ENCODE results near the gene SPEG.

The SPEG gene

DNA sequence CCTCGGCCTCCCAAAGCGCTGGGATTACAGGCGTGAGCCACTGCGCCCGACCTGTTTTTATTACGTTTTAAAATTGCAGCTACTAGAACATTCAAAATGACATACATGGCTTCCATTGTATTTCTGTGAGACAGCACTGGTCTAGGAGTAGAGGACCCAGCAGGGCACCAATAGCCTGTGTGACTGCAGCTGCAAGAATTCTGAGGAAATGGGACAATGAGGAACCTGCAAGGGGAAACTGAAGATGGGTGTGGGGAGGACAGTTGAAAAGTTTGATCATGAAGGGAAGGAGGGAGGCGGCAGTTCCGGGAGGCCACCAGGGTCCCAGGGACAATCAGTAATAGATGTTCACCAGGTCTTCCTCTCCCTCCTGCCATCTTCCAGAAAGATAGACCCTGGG, 33.0 kb upstream of the SPEG start:
- no peak overlapping the region for H3K27ac ChIP-seq (replicated peaks; ENCODE audit: low read length)
- no peak overlapping the region for H3K4me3 ChIP-seq (ENCODE audit: low read length in 2 of 2)
- H4K8ac ChIP-seq (ENCODE audit: low read depth, low read length), result no peak overlapping the region
- H3K9ac ChIP-seq (ENCODE audit: low read depth, low read length, poor library complexity), result no peak overlapping the region
- no peak overlapping the region for H2BK120ac ChIP-seq (ENCODE audit: low read depth, low read length)
- WGBS, 2 donors (ENCODE audit: extremely low coverage in 2 of 2, insufficient read length in 2 of 2, insufficient replicate concordance in 1 of 2), result no CpG with 5 or more reads among the region's 8 CpGs
- H2AK5ac ChIP-seq (ENCODE audit: low read depth, low read length), result no peak overlapping the region
- H2BK12ac ChIP-seq (ENCODE audit: low read length), result no peak overlapping the region
- no peak overlapping the region for H2AFZ ChIP-seq (ENCODE audit: low read length)
- H3K23ac ChIP-seq (ENCODE audit: low read depth, low read length, poor library complexity), result no peak overlapping the region
- no peak overlapping the region for H2BK15ac ChIP-seq (ENCODE audit: low read length)
- peaks cover 0 to 36% (median 0%) of the 10 kb centered on the region in 3 experiments for H3K27me3 ChIP-seq (ENCODE audit: control insufficient read depth in 3 of 3, insufficient read depth in 3 of 3, low read depth in 1 of 3, low read length in 3 of 3)
- no peaks in the 10 kb centered on the region for H3K36me3 ChIP-seq (replicated peaks in 1 of 2; ENCODE audit: control insufficient read depth in 2 of 2, insufficient read depth in 2 of 2, low read length in 2 of 2)
- H3K9me3 ChIP-seq (replicated peaks in 1 of 2; ENCODE audit: control insufficient read depth in 2 of 2, insufficient read depth in 1 of 2, low read depth in 1 of 2, low read length in 2 of 2), result no peaks in the 10 kb centered on the region
- DNase-seq (ENCODE audit: low spot score), result no peak
- H3K14ac ChIP-seq (ENCODE audit: low read length), result no peak overlapping the region
- H3K4me2 ChIP-seq (ENCODE audit: insufficient read depth, low read length, poor library complexity, severe bottlenecking), result no peak overlapping the region
- no peaks in the 10 kb centered on the region for H3K79me1 ChIP-seq (ENCODE audit: low read depth, low read length)
- no peak overlapping the region for H3K18ac ChIP-seq (ENCODE audit: low read length)
- H2BK5ac ChIP-seq (ENCODE audit: low read length), result no peak overlapping the region
- H3K4me1 ChIP-seq (ENCODE audit: control insufficient read depth in 2 of 2, insufficient read depth in 1 of 2, low read depth in 1 of 2, low read length in 2 of 2), result peaks cover 8 to 10% of the 10 kb centered on the region in 2 donors
- no peak overlapping the region for H3K4ac ChIP-seq (ENCODE audit: low read length)
- no peak overlapping the region for H4K91ac ChIP-seq (ENCODE audit: low read depth, low read length, poor library complexity)

DNA sequence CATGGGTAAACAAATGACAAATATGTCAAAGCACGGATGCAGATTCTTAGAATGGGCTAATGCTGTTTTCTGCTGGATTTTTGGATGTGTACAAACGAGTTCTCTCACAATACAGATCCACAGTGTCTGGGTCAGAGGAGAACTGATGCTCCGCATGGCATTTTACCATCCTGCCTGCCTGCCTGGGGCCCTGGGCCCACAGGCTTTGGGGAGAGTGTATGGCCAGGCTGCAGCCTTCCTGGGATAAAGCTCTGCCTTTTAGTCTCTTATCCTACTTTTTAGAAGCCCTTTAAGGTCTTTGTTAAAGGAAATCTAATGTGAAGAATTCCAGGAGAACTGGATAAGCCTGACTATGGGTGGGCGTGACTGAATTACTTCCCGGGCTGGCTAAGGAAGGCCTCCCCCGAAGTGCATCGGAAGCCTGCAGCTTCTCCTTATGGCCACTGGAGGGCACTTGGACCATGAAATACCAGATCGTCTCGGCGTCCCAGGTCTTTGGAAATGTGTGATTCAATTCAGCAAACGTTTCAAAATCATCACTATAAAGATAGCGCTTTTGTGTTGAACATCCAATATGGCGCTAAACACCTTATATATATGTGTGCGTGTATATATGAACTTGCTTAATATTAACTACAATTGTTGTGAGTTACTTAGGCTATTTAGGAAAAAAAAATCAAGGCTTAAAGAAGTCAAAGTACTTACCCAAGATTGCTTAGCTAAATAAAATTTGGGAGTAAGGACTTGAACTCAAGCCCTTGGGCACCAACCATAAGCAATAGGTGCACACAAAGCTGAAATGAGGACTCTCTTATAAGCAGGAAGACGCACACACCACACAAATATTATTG, 31.8 kb upstream of the SPEG start:
- no peaks in the 10 kb centered on the region for H3K9me3 ChIP-seq (replicated peaks in 1 of 2; ENCODE audit: control insufficient read depth in 2 of 2, insufficient read depth in 1 of 2, low read depth in 1 of 2, low read length in 2 of 2)
- no peak overlapping the region for H2BK120ac ChIP-seq (ENCODE audit: low read depth, low read length)
- H3K27me3 ChIP-seq (ENCODE audit: control insufficient read depth in 3 of 3, insufficient read depth in 3 of 3, low read depth in 1 of 3, low read length in 3 of 3), result peaks cover 0 to 44% (median 0%) of the 10 kb centered on the region in 3 experiments
- no peak overlapping the region for H3K14ac ChIP-seq (ENCODE audit: low read length)
- H2BK12ac ChIP-seq (ENCODE audit: low read length), result no peak overlapping the region
- H2AFZ ChIP-seq (ENCODE audit: low read length), result peak overlapping the region; percentile 66
- H3K4me1 ChIP-seq (ENCODE audit: control insufficient read depth in 2 of 2, insufficient read depth in 1 of 2, low read depth in 1 of 2, low read length in 2 of 2), result peaks cover 8 to 10% of the 10 kb centered on the region in 2 donors
- H3K23ac ChIP-seq (ENCODE audit: low read depth, low read length, poor library complexity), result no peak overlapping the region
- no peak overlapping the region for H4K8ac ChIP-seq (ENCODE audit: low read depth, low read length)
- no peak overlapping the region for H2BK5ac ChIP-seq (ENCODE audit: low read length)
- H3K79me1 ChIP-seq (ENCODE audit: low read depth, low read length), result no peaks in the 10 kb centered on the region
- H3K9ac ChIP-seq (ENCODE audit: low read depth, low read length, poor library complexity), result no peak overlapping the region
- H2AK5ac ChIP-seq (ENCODE audit: low read depth, low read length), result no peak overlapping the region
- no peak overlapping the region for H3K27ac ChIP-seq (replicated peaks; ENCODE audit: low read length)
- no peak overlapping the region for H3K4me2 ChIP-seq (ENCODE audit: insufficient read depth, low read length, poor library complexity, severe bottlenecking)
- no peak overlapping the region for H4K91ac ChIP-seq (ENCODE audit: low read depth, low read length, poor library complexity)
- H3K36me3 ChIP-seq (replicated peaks in 1 of 2; ENCODE audit: control insufficient read depth in 2 of 2, insufficient read depth in 2 of 2, low read length in 2 of 2), result no peaks in the 10 kb centered on the region
- H3K18ac ChIP-seq (ENCODE audit: low read length), result no peak overlapping the region
- H2BK15ac ChIP-seq (ENCODE audit: low read length), result no peak overlapping the region
- H3K4ac ChIP-seq (ENCODE audit: low read length), result no peak overlapping the region
- no peak overlapping the region for H3K4me3 ChIP-seq (ENCODE audit: low read length in 2 of 2)
- no CpG with 5 or more reads among the region's 15 CpGs for WGBS, 2 donors (ENCODE audit: extremely low coverage in 2 of 2, insufficient read length in 2 of 2, insufficient replicate concordance in 1 of 2)
- DNase-seq (ENCODE audit: low spot score), result peak; percentile 75

DNA sequence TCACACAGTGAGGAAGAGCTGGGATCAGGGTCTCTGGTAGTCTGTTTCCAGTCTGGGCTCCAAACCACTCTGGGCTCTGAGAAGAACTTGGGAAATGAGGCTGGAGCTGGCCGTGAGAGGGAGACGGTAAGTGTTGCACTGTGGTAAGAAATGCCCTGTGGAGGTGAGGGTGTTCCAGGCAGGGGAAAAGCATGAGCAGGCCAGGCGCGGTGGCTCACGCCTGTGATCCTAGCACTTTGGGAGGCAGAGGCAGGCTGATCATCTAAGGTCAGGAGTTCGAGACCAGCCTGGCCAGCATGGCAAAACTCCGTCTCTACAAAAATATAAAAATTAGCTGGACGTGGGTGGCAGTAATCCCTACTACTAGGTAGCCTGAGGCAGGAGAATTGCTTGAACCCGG, 30.8 kb upstream of the SPEG start:
- no peak overlapping the region for H2BK120ac ChIP-seq (ENCODE audit: low read depth, low read length)
- no peak overlapping the region for H2BK12ac ChIP-seq (ENCODE audit: low read length)
- no peak overlapping the region for H3K14ac ChIP-seq (ENCODE audit: low read length)
- no peak overlapping the region for H3K4ac ChIP-seq (ENCODE audit: low read length)
- H3K9me3 ChIP-seq (replicated peaks in 1 of 2; ENCODE audit: control insufficient read depth in 2 of 2, insufficient read depth in 1 of 2, low read depth in 1 of 2, low read length in 2 of 2), result no peaks in the 10 kb centered on the region
- no peak overlapping the region for H3K4me2 ChIP-seq (ENCODE audit: insufficient read depth, low read length, poor library complexity, severe bottlenecking)
- no peak overlapping the region for H2AFZ ChIP-seq (ENCODE audit: low read length)
- no peak overlapping the region for H3K9ac ChIP-seq (ENCODE audit: low read depth, low read length, poor library complexity)
- H3K27ac ChIP-seq (replicated peaks; ENCODE audit: low read length), result no peak overlapping the region
- no peak overlapping the region for H3K23ac ChIP-seq (ENCODE audit: low read depth, low read length, poor library complexity)
- H3K18ac ChIP-seq (ENCODE audit: low read length), result no peak overlapping the region
- H2BK5ac ChIP-seq (ENCODE audit: low read length), result no peak overlapping the region
- WGBS, 2 donors (ENCODE audit: extremely low coverage in 2 of 2, insufficient read length in 2 of 2, insufficient replicate concordance in 1 of 2), result no CpG with 5 or more reads among the region's 9 CpGs
- no peak for DNase-seq (ENCODE audit: low spot score)
- peaks cover 2% of the 10 kb centered on the region for H3K79me1 ChIP-seq (ENCODE audit: low read depth, low read length)
- no peak overlapping the region for H2BK15ac ChIP-seq (ENCODE audit: low read length)
- H3K4me1 ChIP-seq (ENCODE audit: control insufficient read depth in 2 of 2, insufficient read depth in 1 of 2, low read depth in 1 of 2, low read length in 2 of 2), result peaks cover 8 to 10% of the 10 kb centered on the region in 2 donors
- no peak overlapping the region for H4K91ac ChIP-seq (ENCODE audit: low read depth, low read length, poor library complexity)
- no peaks in the 10 kb centered on the region for H3K36me3 ChIP-seq (replicated peaks in 1 of 2; ENCODE audit: control insufficient read depth in 2 of 2, insufficient read depth in 2 of 2, low read length in 2 of 2)
- no peak overlapping the region for H2AK5ac ChIP-seq (ENCODE audit: low read depth, low read length)
- H4K8ac ChIP-seq (ENCODE audit: low read depth, low read length), result no peak overlapping the region
- H3K27me3 ChIP-seq (ENCODE audit: control insufficient read depth in 3 of 3, insufficient read depth in 3 of 3, low read depth in 1 of 3, low read length in 3 of 3), result peaks cover 0 to 47% (median 0%) of the 10 kb centered on the region in 3 experiments
- no peak overlapping the region for H3K4me3 ChIP-seq (ENCODE audit: low read length in 2 of 2)

DNA sequence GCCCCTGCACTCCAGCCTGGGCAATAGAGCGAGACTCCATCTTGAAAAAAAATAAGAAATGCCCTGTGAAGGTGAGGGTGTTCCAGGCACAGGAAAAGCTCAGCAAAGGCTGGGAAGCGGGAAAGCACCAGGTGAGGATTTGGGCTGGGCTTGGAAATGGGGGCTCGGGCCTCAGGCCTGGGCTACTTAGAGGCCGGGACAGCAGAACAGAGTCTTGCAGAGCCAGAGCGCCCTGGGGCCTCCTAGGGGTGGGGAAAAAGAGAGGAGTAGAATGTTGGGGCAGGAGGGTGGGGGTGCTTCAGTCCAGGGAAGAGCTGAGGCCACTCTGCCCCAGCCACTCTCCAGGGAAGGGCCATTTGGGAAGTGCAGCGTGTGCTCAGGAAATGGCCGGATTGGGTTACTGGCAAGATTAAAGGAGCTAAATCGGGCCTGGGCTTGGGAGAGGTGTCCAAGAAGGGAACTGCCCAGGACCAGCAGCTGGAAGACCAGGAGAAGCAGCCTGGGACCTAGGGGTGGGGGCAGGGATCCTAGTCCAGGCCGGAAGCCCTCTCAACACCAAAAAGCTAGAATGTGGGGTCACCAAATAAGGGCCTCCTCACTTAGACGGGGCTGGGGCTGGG, 30.2 kb upstream of the SPEG start:
- H3K9ac ChIP-seq (ENCODE audit: low read depth, low read length, poor library complexity), result no peak overlapping the region
- no peak overlapping the region for H4K8ac ChIP-seq (ENCODE audit: low read depth, low read length)
- peak overlapping the region; percentile 62 for H3K18ac ChIP-seq (ENCODE audit: low read length)
- H3K4me3 ChIP-seq (ENCODE audit: low read length in 2 of 2), result no peak overlapping the region
- H2AK5ac ChIP-seq (ENCODE audit: low read depth, low read length), result peak overlapping the region; percentile 76
- H3K79me1 ChIP-seq (ENCODE audit: low read depth, low read length), result peaks cover 2% of the 10 kb centered on the region
- H4K91ac ChIP-seq (ENCODE audit: low read depth, low read length, poor library complexity), result no peak overlapping the region
- H2BK15ac ChIP-seq (ENCODE audit: low read length), result peak overlapping the region; percentile 22
- no peak overlapping the region for H2BK12ac ChIP-seq (ENCODE audit: low read length)
- no peak overlapping the region for H3K14ac ChIP-seq (ENCODE audit: low read length)
- no peak for DNase-seq (ENCODE audit: low spot score)
- H3K27me3 ChIP-seq (ENCODE audit: control insufficient read depth in 3 of 3, insufficient read depth in 3 of 3, low read depth in 1 of 3, low read length in 3 of 3), result peaks cover 0 to 51% (median 0%) of the 10 kb centered on the region in 3 experiments
- H3K4me1 ChIP-seq (ENCODE audit: control insufficient read depth in 2 of 2, insufficient read depth in 1 of 2, low read depth in 1 of 2, low read length in 2 of 2), result peaks cover 8 to 10% of the 10 kb centered on the region in 2 donors
- H3K36me3 ChIP-seq (replicated peaks in 1 of 2; ENCODE audit: control insufficient read depth in 2 of 2, insufficient read depth in 2 of 2, low read length in 2 of 2), result no peaks in the 10 kb centered on the region
- H2BK5ac ChIP-seq (ENCODE audit: low read length), result no peak overlapping the region
- no peak overlapping the region for H3K4me2 ChIP-seq (ENCODE audit: insufficient read depth, low read length, poor library complexity, severe bottlenecking)
- no peak overlapping the region for H2AFZ ChIP-seq (ENCODE audit: low read length)
- H3K27ac ChIP-seq (replicated peaks; ENCODE audit: low read length), result no peak overlapping the region
- no peaks in the 10 kb centered on the region for H3K9me3 ChIP-seq (replicated peaks in 1 of 2; ENCODE audit: control insufficient read depth in 2 of 2, insufficient read depth in 1 of 2, low read depth in 1 of 2, low read length in 2 of 2)
- no peak overlapping the region for H3K4ac ChIP-seq (ENCODE audit: low read length)
- no peak overlapping the region for H2BK120ac ChIP-seq (ENCODE audit: low read depth, low read length)
- H3K23ac ChIP-seq (ENCODE audit: low read depth, low read length, poor library complexity), result no peak overlapping the region
- no CpG with 5 or more reads among the region's 10 CpGs for WGBS, 2 donors (ENCODE audit: extremely low coverage in 2 of 2, insufficient read length in 2 of 2, insufficient replicate concordance in 1 of 2)
